Measurements from ENCODE around the gene HECTD2.
"Not testable (repeated sequence)": the region's sequence is repeated elsewhere in the genome, so short reads cannot be mapped to it uniquely, and the experiment has no call there.

Gene HECTD2

DNA sequence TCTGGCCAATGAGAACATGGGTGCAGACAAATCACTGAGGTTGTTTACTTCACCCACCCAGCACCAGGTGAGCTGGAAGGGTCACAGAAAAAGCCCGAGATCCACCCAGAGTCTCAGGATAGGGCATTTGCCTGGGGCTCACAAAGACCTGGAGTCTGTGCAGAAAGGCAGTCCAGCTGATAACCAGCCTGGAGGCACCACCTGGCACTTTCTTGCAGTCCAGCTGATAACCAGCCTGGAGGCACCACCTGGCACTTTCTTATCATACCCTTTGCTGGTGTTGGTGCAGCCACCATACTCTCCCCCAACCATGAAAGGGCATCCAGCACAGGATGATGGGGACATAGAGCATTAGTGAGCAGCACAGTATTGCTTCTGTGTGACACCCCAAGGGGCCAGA is 118.6 kb downstream of the HECTD2 start:
- Histone ChIP-seq H3K4me3 (ENCODE audit: low read length) (no peak overlapping the region), H3K4me1 (ENCODE audit: control insufficient read depth, insufficient read depth, low read length) (peaks cover 10% of the 10 kb centered on the region), H3K27me3 (ENCODE audit: control insufficient read depth, insufficient read depth, low read length) (no peaks in the 10 kb centered on the region), H3K9me3 (ENCODE audit: control insufficient read depth, low read length) (no peaks in the 10 kb centered on the region), H3K9ac (ENCODE audit: low read length) (no peak overlapping the region), H3K36me3 (ENCODE audit: control insufficient read depth, insufficient read depth, low read length) (no peaks in the 10 kb centered on the region)

DNA sequence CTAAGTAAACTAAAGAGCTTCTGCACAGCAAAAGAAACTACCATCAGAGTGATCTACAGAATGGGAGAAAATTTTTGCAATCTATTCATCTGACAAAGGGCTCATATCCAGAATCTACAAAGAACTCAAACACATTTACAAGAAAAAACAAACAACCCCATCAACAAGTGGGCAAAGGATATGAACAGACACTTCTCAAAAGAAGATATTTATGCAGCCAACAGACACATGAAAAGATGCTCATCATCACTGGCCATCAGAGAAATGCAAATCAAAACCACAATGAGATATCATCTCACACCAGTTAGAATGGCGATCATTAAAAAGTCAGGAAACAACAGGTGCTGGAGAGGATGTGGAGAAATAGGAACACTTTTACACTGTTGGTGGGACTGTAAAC is 124.6 kb downstream of the HECTD2 start:
- not testable (repeated sequence) for H3K4me3 ChIP-seq (ENCODE audit: low read length); H3K36me3 ChIP-seq (ENCODE audit: control insufficient read depth, insufficient read depth, low read length); H3K9me3 ChIP-seq (ENCODE audit: control insufficient read depth, low read length); H3K4me1 ChIP-seq (ENCODE audit: control insufficient read depth, insufficient read depth, low read length); H3K27me3 ChIP-seq (ENCODE audit: control insufficient read depth, insufficient read depth, low read length); H3K9ac ChIP-seq (ENCODE audit: low read length)

DNA sequence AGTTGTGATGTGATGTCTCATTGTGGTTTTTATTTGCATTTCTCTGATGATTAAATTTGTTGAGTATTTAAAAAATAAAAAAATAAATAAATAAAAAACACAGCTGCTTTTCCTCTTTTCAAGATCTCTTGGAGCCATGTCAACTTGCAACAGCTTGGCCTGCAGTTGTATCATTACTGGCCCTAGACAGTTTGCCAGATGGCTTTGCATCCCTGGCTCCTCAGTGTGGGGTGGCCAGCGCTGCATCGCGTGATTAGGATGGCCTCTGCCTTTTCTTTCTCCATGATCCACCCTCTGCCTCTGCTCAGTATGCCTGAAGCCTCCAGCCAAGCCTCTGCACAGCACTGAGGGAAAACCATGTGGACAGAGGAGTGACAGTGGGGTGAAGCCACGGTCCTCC is 126.0 kb downstream of the HECTD2 start:
- Histone ChIP-seq H3K9me3 (ENCODE audit: control insufficient read depth, low read length) (no peaks in the 10 kb centered on the region), H3K36me3 (ENCODE audit: control insufficient read depth, insufficient read depth, low read length) (no peaks in the 10 kb centered on the region), H3K4me3 (ENCODE audit: low read length) (no peak overlapping the region), H3K4me1 (ENCODE audit: control insufficient read depth, insufficient read depth, low read length) (no peaks in the 10 kb centered on the region), H3K9ac (ENCODE audit: low read length) (no peak overlapping the region), H3K27me3 (ENCODE audit: control insufficient read depth, insufficient read depth, low read length) (no peaks in the 10 kb centered on the region)

DNA sequence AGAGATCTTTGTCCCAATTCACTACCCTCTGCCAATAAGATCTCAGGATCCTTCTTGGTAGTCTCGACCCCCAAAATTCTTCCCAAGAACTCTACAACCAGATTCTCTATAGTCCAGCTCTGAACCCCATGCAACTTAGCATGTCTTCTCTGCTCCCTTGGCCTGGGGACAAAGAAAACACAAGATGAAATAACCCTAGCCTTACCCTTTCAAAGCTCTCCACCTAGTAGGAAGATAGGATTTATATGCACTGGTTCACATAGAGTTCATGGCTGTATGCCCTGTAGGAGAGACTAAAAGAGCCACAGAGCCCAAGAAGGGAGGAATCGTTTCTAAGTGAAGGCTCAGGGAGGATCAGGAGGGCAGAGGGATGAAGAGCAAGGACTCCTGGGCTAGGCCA is 126.6 kb downstream of the HECTD2 start:
- H3K9me3 ChIP-seq (ENCODE audit: control insufficient read depth, low read length): no peaks in the 10 kb centered on the region
- H3K4me3 ChIP-seq (ENCODE audit: low read length): no peak overlapping the region
- no peaks in the 10 kb centered on the region for H3K4me1 ChIP-seq (ENCODE audit: control insufficient read depth, insufficient read depth, low read length)
- H3K9ac ChIP-seq (ENCODE audit: low read length): no peak overlapping the region
- H3K27me3 ChIP-seq (ENCODE audit: control insufficient read depth, insufficient read depth, low read length): no peaks in the 10 kb centered on the region
- H3K36me3 ChIP-seq (ENCODE audit: control insufficient read depth, insufficient read depth, low read length): no peaks in the 10 kb centered on the region

DNA sequence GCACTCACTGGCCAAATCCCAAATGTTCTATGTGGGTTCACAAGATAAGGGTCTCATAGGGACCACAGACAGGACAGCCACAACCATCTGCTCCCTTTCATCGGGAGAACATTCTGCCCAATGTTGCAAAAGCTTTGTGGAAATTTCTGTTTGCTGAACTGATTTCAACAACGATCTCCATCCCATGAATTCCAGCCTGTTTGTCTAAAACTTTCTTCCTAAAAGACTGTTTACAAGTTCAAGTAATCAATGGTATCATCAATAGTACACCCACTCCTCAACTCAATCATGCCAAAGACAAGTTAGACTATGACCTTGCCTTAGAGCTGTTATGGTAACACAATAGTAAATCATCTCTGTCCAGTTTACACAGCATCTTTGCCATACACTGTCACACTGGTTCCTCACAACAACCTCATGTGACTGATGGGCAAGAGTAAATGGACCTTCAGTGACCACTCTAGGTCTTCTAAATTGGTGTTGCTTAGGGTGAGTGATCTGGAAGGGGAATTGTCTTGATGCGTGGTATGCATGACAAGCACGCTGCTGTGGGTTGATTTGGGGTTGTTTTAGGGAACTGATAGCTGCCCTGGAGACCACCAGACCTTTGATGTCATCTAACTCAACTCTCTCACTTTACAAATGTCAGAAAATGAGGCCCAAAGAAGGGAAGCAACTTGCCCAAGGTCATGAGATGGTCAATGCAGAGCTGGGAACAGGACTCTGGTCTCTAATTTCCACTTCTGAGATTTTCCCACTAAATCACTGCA is 127.7 kb downstream of the HECTD2 start:
- Histone ChIP-seq H3K27me3 (ENCODE audit: control insufficient read depth, insufficient read depth, low read length) (no peaks in the 10 kb centered on the region), H3K9me3 (ENCODE audit: control insufficient read depth, low read length) (no peaks in the 10 kb centered on the region), H3K9ac (ENCODE audit: low read length) (no peak overlapping the region), H3K4me1 (ENCODE audit: control insufficient read depth, insufficient read depth, low read length) (no peaks in the 10 kb centered on the region), H3K4me3 (ENCODE audit: low read length) (no peak overlapping the region), H3K36me3 (ENCODE audit: control insufficient read depth, insufficient read depth, low read length) (no peaks in the 10 kb centered on the region)

DNA sequence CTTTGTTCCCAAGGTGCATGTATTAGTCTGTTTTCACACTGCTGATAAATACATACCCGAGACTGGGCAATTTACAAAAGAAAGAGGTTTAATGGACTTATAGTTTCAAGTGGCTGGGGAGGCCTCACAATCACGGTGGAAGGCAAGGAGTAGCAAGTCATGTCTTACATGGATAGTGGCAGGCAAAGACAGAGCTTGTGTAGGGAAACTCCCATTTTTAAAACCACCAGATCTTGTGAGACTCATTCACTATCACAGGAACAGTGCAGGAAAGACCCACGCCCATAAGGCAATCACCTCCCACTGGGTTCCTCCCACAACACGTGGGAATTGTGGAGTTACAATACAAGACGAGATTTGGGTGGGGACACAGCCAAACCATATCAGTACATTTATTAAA is 129.8 kb downstream of the HECTD2 start:
- Histone ChIP-seq H3K27me3 (ENCODE audit: control insufficient read depth, insufficient read depth, low read length) (no peaks in the 10 kb centered on the region), H3K36me3 (ENCODE audit: control insufficient read depth, insufficient read depth, low read length) (no peaks in the 10 kb centered on the region), H3K9ac (ENCODE audit: low read length) (no peak overlapping the region), H3K4me1 (ENCODE audit: control insufficient read depth, insufficient read depth, low read length) (no peaks in the 10 kb centered on the region), H3K9me3 (ENCODE audit: control insufficient read depth, low read length) (no peaks in the 10 kb centered on the region), H3K4me3 (ENCODE audit: low read length) (no peak overlapping the region)

DNA sequence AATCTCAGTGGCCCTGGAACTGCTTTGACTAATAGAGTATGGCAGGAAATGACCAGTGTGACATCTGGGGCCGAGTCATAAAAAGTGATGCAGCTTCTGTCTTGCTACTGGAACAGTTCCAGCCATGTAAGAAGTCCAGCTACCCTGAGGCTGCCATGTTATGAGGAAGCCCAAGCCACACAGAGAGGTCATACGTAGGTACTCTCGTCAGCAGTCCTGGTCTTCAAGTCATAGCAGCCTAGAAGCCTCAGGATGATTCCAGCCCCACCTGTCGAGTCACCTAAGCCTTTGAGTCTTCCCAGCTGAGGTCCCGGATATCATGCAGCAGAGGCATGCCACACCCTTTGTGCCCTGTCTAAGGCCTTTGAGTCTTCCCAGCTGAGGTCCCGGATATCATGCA is 130.6 kb downstream of the HECTD2 start:
- Histone ChIP-seq H3K9me3 (ENCODE audit: control insufficient read depth, low read length) (no peaks in the 10 kb centered on the region), H3K27me3 (ENCODE audit: control insufficient read depth, insufficient read depth, low read length) (no peaks in the 10 kb centered on the region), H3K4me3 (ENCODE audit: low read length) (no peak overlapping the region), H3K36me3 (ENCODE audit: control insufficient read depth, insufficient read depth, low read length) (no peaks in the 10 kb centered on the region), H3K9ac (ENCODE audit: low read length) (no peak overlapping the region), H3K4me1 (ENCODE audit: control insufficient read depth, insufficient read depth, low read length) (no peaks in the 10 kb centered on the region)

DNA sequence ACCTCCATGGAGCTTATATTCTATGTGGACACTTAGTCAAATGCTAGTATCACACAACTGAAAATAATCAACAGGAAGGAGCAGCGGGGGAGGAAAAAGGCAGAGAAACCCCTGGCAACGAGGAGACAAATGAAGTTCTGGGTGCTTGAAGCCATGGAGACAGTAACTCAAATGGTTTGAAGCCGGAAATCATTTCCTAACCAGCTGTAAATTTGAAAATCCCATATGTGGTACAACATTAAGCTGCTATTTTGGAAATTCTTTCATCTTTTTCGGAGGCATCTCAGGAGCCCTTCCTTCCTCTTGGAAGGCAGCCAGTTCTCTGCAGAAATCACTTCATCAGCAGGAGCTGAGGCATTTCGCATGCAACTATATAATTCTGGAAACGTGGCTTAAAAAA is 131.3 kb downstream of the HECTD2 start:
- Histone ChIP-seq H3K9me3 (ENCODE audit: control insufficient read depth, low read length) (no peaks in the 10 kb centered on the region), H3K9ac (ENCODE audit: low read length) (no peak overlapping the region), H3K27me3 (ENCODE audit: control insufficient read depth, insufficient read depth, low read length) (no peaks in the 10 kb centered on the region), H3K4me3 (ENCODE audit: low read length) (no peak overlapping the region), H3K4me1 (ENCODE audit: control insufficient read depth, insufficient read depth, low read length) (no peaks in the 10 kb centered on the region), H3K36me3 (ENCODE audit: control insufficient read depth, insufficient read depth, low read length) (no peaks in the 10 kb centered on the region)

DNA sequence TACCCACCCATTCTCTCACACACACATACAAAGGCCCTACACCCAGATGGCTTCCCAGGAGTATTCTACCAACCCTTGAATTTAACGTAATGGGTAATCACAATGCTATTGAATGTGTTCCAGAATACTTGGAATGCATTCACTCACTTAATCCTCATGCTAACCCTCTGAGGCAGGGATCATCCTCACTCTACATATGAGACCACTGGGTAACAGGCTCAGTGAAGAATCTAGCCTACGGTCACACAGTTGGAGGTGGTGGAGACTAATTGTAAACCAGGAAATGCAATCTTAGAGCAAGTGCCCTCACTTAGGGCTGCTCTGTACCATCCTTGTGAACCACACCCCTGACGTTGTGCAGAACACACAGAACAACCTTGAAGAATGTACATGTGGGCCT is 135.2 kb downstream of the HECTD2 start:
- Histone ChIP-seq H3K27me3 (ENCODE audit: control insufficient read depth, insufficient read depth, low read length) (no peaks in the 10 kb centered on the region), H3K36me3 (ENCODE audit: control insufficient read depth, insufficient read depth, low read length) (no peaks in the 10 kb centered on the region), H3K9me3 (ENCODE audit: control insufficient read depth, low read length) (no peaks in the 10 kb centered on the region), H3K4me3 (ENCODE audit: low read length) (no peak overlapping the region), H3K9ac (ENCODE audit: low read length) (no peak overlapping the region), H3K4me1 (ENCODE audit: control insufficient read depth, insufficient read depth, low read length) (no peaks in the 10 kb centered on the region)

DNA sequence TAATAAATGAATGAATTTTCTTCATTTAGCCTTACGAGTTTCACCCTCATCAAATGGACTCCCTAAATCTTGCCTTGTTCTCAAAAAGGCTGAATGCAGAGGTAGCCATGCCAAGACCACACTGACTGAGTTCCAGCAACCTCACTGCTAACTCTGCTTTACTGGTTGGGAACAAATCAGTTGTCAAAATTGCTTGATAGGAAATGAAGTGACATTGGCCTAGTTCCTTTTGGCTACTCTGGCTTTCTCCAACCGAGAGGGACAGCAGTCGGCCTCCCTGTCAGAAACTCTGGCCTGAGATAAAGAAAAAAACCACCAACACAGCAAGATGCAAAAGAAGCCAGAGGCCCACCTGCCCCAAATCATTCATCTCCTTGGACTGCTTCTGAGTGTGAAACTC is 135.7 kb downstream of the HECTD2 start:
- Histone ChIP-seq H3K4me3 (ENCODE audit: low read length) (no peak overlapping the region), H3K36me3 (ENCODE audit: control insufficient read depth, insufficient read depth, low read length) (no peaks in the 10 kb centered on the region), H3K27me3 (ENCODE audit: control insufficient read depth, insufficient read depth, low read length) (no peaks in the 10 kb centered on the region), H3K4me1 (ENCODE audit: control insufficient read depth, insufficient read depth, low read length) (no peaks in the 10 kb centered on the region), H3K9me3 (ENCODE audit: control insufficient read depth, low read length) (no peaks in the 10 kb centered on the region), H3K9ac (ENCODE audit: low read length) (no peak overlapping the region)

DNA sequence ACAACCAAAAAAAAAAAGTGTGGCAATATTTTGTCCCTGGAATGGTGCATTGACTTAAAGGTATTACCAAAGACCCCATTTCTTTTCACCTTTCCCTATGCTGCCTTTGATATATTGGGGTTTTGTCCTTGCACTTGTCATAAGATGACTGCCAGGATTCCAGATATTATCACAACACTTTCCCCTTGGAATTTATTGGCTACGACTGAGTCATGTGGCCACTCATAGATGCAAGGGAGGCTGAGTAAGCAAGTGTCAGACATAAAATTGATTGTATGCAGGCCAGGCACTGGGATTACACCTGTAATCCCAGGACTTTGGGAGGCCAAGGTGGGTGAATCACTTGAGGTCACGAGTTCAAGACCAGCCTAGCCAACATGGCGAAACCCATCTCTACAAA is 139.1 kb downstream of the HECTD2 start:
- H3K27me3 ChIP-seq (ENCODE audit: control insufficient read depth, insufficient read depth, low read length): no peaks in the 10 kb centered on the region
- H3K36me3 ChIP-seq (ENCODE audit: control insufficient read depth, insufficient read depth, low read length): no peaks in the 10 kb centered on the region
- H3K9me3 ChIP-seq (ENCODE audit: control insufficient read depth, low read length): no peaks in the 10 kb centered on the region
- peaks cover 12% of the 10 kb centered on the region for H3K4me1 ChIP-seq (ENCODE audit: control insufficient read depth, insufficient read depth, low read length)
- no peak overlapping the region for H3K9ac ChIP-seq (ENCODE audit: low read length)
- H3K4me3 ChIP-seq (ENCODE audit: low read length): no peak overlapping the region

DNA sequence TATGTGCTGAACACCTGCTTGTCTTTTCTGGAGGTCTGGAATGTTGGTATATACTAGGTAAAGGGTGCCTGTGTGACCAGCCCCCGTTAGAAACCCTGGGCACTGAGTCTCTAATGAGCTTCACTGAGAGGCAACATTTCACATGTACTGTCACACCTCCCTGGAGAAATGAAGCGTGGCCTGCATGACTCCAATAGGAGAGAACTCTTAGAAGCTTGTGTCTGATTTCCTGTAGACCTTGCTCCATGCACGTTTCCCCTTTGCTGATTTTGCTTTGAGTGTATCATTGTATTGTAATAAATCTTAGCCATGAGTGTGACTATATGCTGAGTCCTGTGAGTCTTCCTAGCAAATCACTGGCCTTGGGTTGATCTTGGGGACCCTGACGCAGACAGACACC is 139.9 kb downstream of the HECTD2 start:
- Histone ChIP-seq H3K27me3 (ENCODE audit: control insufficient read depth, insufficient read depth, low read length) (no peaks in the 10 kb centered on the region), H3K4me3 (ENCODE audit: low read length) (no peak overlapping the region), H3K9ac (ENCODE audit: low read length) (no peak overlapping the region), H3K36me3 (ENCODE audit: control insufficient read depth, insufficient read depth, low read length) (no peaks in the 10 kb centered on the region), H3K4me1 (ENCODE audit: control insufficient read depth, insufficient read depth, low read length) (peaks cover 15% of the 10 kb centered on the region), H3K9me3 (ENCODE audit: control insufficient read depth, low read length) (no peaks in the 10 kb centered on the region)

DNA sequence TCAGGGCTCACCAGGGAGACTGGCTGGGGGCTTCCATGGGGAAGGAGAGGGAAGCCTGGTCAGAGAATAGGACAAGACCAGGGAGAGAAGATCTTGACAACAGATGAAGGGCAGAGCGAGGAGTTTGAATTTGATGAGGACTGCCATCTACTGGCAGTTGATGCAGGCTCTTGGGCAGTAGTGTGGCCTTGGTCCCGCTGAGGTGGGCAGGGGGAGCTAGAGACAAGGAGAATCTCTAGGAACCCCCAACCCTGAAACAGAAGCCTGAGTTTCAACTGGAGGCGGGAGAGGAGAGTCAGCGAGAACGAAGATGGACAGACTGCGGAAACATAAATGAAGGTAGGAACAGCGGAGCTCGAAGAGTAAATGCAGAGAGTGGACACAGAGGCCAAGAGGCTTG is 141.7 kb downstream of the HECTD2 start:
- H3K4me3 ChIP-seq (ENCODE audit: low read length): no peak overlapping the region
- peaks cover 34% of the 10 kb centered on the region for H3K4me1 ChIP-seq (ENCODE audit: control insufficient read depth, insufficient read depth, low read length)
- H3K36me3 ChIP-seq (ENCODE audit: control insufficient read depth, insufficient read depth, low read length): no peaks in the 10 kb centered on the region
- no peak overlapping the region for H3K9ac ChIP-seq (ENCODE audit: low read length)
- H3K9me3 ChIP-seq (ENCODE audit: control insufficient read depth, low read length): no peaks in the 10 kb centered on the region
- H3K27me3 ChIP-seq (ENCODE audit: control insufficient read depth, insufficient read depth, low read length): no peaks in the 10 kb centered on the region
